NCI-H1092 treated with DMSO at 0.1 percent for 48 hours (cell line): ENCODE data around the gene PRSS3.
A peak's percentile ranks its signal among the peaks of the same experiment; 100 is the strongest.
"Not testable (repeated sequence)": the region's sequence is repeated elsewhere in the genome, so short reads cannot be mapped to it uniquely, and the experiment has no call there.

Experiments
- DNase-seq: peaks from one replicate; lab custom pipeline; 2025; lab: John Stamatoyannopoulos, UW

Gene PRSS3

DNA sequence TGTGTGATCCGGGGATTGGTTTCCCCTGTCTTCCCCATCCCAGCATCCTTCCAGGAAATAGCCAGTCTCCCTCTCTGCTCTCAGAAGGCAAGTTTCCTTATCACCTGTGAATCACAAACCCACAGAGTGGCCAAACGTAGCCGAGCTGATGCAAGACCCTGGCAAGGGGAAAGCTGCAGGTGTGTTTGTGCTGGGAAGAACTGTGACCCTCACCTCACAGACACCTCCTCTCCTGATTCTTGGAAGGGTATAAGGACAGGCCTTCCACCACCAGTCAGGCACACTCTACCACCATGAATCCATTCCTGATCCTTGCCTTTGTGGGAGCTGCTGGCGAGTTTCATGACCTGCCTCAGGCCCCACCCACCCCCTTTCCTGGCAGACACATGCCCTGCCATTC lies at the start of gene PRSS3:
Gene PRSS3, plus strand, starts transcription at position 281 of the 400 bp plus-strand sequence. Its CDS starts 13 bp downstream, at position 294.
- no peak for DNase-seq

DNA sequence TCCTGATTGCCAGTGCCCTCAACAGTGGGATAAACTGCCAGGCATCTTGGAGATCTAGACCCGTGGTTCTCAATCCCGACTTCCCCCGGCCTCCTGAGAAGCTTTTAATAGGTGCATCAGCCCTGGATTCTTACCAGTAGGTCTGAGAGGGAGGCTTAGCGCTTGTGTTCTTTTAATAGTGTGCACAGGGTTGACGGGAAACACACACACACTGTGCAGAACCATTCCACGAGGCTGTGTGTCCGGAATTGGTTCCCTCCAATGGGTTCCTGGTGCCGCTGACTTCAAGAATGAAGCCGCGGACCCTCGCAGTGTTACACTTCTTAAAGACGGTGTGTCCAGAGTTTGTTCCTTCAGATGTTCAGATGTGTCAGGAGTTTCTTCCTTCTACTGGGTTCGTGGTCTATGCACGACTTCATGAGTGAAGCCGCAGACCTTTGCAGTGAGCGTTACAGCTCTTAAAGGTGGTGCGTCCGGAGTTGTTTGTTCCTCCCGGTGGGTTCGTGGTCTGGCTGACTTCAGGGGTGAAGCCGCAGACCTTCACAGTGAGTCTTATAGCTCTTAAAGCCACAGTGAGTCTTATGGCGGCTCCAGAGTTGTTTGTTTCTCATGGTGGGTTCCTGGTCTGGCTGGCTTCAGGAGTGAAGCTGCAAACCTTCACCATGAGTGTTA lies 46.6 kb upstream of the PRSS3 start:
- DNase-seq = no peak

DNA sequence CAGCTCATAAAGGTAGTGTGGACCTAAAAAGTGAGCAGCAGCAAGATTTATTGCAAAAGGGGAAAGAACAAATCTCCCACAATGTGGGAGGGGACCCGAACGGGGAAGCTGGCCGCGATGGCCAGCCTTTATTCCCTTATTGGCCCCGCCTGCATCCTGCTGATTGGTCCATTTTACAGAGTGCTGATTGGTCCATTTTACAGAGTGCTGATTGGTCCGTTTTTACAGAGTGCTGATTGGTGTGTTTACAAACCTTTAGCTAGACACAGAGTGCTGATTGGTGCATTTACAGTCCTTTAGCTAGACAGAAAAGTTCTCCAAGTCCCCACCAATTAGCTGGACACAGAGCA lies 46.1 kb upstream of the PRSS3 start:
- DNase-seq = not testable (repeated sequence)

DNA sequence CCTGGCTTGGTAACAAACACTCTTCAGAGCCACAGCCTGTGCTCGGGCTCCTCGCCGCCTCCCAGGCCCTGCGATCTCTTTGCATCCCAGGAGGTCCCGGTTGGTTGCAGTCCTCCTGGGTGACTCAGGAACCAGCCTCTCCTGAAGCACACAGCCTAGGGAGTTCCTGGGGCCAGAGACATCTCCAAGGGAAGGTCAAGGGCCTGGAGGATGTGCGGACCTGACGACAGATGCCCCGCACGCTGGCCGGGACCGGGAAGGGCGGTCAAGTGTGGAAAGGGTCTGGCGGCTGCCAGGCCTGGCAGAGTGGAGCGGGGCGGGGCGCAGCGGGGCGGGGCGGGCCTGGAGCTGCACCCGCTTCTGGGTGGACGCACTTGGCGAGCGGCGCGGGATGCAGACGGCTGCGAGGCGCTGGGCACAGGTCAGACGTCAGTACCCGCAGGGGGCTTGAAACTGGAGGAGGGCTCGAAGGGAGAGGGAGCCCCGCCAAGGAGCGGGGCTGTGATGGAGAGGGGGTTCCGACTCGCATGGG lies 45.0 kb upstream of the PRSS3 start:
- DNase-seq = peak; percentile 20

DNA sequence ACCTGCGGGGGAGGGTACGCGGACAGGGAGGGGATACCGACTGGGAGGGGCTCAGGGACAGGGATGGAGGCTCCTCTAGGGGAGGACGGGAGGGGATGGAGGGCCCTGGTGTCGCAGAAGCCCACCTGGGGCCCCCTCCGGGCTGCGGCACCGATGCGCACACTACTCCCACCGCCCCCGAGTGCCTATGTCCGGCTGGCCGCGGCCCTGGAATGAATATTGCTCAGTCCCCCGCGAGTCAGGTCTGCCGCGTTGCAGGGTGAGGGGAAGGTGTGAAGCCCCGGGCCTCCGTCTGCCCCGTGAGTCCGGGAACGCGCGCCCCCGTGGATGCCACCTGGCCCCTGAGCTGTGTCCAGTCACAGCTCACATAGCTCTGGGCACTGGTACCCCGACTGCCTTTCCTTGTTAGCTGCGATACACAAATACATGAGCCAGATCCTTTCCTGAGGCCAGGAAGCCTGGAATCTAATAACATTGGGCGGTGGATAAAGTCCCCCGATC lies 44.5 kb upstream of the PRSS3 start:
- DNase-seq = no peak

DNA sequence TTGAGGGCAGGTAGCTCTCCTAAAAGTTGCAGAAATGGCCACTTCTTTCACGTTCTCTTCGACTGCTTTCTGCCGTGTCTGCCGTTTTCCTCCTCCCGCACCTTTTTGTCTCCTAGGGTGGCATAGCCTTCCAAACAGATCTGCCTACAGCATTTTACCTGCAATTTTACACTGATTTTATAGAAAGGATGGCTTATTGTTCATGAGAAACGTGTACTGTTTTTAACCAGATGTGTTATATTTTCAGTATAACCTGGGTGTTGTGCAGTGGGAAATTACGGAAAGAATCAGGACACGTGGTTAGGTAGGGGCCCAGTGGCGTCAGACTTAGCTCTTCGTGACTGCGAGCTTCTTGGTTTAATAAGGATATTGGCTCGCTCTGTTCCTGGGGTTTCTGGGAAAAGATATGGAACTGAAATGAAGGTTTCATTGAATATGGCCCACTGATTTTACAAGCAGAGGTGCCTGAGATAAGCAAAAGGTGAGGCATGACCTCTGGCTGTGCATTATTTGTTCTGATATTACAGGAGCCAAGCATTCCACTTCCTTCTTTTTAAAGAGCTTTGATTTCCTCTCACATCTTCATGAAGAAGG lies 43.7 kb upstream of the PRSS3 start:
- DNase-seq = no peak

DNA sequence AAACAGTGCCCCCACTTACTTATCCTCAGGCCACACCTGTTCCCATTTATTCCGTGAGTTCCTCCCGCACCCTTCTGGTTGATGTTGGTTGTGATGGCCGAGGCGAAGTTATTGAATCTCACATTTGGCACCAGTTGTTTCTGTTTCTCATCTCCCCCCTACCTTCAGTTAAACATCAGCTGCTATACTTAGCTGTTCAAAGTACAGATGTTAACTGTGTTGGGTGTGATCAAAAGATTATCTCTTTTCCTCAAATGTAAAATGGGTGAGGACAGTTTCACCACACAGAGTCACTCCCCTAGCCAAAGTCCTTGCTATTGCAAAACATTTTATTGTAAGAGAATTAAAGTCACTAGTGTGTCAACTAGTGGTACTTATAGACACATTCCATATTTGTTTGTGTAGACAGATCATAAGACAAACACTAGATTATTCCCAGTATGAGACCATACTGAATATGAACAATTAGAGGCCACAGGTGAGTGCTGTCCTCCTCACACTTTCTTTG lies 43.2 kb upstream of the PRSS3 start:
- no peak for DNase-seq

DNA sequence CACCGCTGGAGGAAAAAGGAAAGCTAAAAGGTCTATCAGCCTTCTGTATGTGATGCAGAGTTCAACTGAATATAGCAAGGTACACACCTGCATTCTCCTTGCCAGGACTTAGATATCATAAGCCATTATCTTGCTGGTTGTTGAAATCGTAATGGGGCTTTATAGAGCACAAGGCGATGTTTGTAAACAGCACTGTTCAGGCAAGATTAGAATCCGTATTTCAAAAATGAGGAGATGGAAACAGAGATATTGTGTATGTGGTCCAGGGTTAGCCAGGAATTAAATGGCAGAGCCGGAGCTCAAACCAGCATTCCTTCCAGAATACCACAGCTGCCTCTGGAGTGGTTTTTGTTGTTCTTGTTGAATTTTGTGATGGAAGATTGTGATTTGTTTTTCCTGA lies 42.6 kb upstream of the PRSS3 start:
- not testable (repeated sequence) for DNase-seq

DNA sequence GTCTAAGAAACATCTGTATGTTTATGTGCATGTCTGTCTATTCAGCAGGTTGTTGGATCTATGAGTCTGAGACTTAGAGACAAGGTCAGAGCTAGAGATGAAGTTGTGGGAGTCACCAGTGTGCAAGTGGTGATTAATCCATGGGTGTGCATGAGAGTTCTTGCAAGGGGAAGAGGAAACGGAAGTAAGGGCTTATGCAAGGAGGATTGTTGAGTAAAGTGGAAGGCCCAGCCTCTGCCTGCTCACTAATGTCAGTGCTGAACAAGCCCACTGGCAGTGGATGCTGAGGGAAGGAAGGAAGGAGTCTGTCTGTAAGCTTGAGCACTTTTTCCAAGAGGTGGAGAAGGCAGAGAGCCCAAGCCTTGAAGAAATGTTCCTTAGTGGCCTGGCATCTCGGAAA lies 35.7 kb upstream of the PRSS3 start:
- DNase-seq = not testable (repeated sequence)

DNA sequence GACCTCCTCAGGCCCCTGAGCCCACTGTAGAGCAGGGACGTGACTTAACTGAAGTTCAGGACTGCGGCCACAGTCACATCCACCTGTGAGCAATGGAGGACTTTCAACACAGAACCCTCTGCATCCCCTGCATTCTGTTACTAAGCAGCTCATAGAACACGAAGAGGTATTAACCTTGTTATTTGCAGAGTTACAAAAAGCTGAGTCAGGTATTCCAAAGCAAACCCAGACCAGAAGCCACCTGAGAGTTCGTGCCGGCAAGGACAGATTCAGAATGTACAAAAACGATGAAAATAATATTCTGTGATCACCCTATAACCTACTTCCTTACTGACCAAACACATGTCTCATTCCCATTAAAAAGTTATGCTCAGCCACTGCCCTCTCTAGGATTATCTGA lies 33.0 kb upstream of the PRSS3 start:
- no peak for DNase-seq

DNA sequence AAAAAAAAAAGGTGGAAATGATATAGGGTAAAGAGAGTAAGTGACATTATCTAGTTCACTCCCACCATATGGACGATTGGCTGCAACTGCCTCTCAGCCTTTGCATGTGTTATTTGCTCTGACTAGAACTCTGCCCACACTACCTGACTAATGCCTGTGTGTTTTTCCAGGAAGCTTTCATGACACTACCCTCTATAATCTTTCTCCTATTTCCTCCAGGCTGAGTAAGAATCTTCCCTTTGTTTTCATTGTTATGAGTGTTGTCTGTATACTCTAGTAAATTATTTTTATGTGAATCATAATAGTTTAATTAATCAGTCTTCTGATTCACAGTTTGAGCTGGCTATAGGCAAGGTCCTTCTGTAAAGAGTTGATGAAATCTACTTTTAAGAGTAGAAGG lies 31.7 kb upstream of the PRSS3 start:
- not testable (repeated sequence) for DNase-seq

DNA sequence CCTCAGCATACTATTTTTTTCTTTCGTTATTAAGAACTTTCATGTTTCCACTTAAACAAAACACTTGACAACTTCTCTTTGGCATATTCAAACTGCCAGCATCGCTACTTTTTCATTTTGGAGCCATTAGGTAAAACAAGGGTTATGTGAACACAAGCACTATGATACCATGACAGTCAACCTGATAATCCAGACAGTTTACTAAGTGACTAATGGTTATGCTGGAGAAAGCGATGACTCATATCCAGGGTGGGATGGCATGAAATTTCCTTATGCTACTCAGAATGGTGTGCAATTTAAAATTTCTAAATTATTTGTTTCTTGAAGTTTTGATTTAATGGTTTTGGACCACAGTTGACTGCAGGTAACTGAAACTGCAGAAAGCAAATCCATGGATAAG lies 29.9 kb upstream of the PRSS3 start:
- no peak for DNase-seq

DNA sequence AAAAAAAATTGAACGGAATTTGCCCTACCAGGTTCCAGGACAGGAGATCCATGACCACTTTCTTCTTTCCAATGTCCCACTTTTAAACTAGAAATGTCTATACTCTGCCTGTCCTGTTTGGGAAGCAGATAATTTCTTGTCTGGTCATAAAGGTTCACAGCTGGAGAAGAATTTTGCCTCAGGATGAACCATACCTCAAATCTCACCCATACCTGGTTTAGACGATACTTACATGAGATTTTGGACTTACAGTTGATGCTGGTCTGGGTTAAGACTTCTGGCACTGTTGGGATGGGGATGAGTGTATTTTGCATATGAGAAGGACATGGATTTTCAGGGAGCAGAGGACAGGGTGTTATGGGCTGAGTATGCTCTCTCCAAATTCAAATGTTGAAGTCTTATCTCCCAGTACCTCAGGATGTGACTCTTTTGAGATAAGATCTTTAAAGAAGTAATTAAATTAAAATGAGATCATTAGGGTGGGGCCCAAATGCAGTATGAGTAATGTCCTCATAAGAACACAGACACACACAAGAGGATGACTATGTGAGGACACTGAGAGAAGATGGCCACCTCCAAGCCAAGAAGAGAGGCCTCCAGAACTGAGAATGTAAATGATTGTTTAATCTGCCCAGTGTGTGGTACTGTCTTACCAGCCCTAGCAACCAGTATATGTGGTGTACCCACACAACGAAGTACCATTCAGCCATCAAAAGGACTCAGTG lies 25.0 kb upstream of the PRSS3 start:
- not testable (repeated sequence) for DNase-seq

DNA sequence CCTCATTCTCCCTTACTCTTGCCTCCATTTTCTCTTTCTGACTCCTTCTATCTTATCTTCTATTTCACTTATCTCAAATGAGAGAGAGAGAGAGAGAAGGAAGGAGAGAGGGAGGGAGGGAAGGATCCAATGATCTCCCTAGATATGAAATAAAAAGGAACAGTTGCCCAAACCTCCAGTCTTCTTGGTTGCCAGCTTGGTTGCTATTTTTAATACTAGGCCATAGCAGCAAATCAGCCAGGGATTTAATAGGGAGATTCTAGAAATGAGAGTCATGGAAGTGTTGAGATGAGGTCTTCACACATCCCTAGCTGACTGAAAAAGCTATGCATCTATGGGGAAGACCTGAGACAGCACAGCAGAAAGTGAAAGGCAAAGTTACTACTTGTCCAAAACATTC lies 22.2 kb upstream of the PRSS3 start:
- not testable (repeated sequence) for DNase-seq

DNA sequence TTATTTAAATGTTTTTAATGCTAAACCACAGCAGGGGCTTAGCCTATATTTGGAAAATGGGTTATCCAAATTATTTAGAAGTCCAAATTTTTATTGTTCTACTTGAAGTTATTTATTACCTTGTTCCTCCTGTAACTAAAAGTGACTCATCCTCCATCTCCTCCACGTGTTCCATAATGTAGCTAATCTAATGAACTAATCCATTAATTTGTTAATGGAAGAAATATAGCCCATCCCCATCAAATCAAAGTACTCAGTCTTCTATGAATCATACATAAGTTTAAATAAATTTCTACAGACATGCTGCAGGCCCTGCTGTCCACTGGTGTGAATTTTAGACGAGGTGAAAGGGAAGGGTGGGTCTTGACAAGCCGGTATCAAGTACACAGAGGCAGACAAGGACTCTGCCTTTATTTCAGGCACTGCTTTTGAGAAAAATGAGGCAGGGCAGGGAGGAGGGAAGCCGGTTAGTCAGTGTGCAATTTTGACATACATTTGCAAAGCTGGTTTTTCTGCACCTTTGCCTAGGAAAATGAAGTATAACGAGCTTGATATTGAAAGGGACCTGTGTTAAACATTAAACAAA lies 21.2 kb upstream of the PRSS3 start:
- not testable (repeated sequence) for DNase-seq

DNA sequence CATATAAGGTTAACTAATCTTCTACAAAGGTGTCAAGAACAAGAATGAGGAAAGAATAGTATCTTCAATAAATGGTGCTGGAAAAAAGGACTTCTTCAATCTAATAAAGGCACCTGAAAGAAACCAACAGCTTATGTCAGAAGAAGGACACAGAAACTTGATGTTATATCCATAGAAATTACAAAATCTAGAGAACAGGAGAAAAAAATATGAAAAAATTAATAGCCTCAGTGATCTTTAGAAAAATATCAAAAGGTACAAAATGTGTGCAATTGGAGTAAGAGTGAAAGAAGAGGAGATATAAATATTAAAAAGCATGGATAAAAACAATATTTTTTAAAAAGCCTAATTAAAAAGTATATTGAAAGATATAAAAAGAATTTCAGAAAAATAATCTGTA lies 18.8 kb upstream of the PRSS3 start:
- DNase-seq = no peak

DNA sequence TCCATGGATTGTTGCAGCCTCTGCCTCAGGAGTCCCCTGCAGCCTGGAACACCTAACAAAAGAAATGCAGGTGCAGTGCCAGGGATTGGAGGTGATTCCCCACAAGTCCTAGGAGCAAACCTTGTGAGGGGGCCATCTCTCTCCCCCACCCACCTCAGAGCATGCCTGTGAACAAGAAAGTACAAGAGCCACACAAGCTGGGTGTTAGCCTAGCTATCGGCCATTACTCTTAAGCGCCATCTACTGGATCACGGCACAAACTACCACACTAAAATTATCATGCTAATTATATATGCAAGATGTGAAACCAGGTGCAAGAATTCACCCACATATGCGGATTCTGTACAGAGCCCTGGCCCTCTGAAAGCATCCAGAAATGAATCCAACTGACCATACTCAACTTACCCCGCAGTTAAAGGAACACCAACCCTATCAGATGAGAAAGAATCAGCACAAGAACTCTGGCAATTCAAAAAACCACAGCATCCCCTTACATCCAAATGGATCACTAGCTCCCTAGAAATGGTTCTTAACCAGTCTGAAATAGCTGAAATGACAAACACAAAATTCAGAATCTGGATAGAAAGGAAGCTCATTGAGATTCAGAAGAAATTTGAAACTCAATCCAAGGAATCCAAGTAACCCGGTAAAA lies 16.5 kb upstream of the PRSS3 start:
- peak; percentile 76 for DNase-seq

DNA sequence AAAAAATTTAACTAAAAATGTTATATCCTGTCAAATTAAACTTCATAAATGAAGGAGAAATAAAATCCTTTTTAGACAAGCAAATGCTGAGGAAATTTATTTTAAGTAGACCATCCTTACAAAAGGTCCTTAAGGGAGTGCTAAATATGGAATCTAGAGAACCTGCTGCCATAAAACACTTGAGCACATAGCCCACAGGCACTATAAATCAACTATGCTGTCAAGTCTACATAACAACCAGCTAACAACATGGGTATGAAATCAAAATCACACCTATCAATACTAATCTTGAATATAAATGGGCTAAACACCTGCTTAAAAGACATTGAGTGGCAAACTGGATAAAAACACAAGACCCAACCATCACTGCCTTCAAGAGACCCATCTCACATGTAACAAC lies 15.1 kb upstream of the PRSS3 start:
- DNase-seq = no peak

DNA sequence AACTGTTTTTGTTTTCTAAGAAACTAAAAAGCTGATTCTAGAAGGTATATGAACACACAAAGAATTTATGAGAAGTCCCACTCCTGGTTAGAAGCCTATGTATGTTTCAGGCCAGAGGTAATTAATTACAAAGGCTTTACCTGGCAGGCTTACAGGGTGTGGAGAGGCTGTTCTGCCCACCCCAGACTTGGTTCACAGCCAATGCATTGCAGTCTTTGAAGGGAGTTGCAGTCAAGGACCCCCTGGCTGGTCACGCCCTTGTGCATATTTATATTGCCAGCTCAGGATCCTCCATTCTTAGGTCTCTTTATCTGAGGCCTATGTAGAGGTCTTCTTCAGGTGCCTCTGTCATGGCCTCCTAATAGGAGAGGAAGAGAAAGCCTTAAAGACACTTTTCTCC lies 13.6 kb upstream of the PRSS3 start:
- DNase-seq = no peak

DNA sequence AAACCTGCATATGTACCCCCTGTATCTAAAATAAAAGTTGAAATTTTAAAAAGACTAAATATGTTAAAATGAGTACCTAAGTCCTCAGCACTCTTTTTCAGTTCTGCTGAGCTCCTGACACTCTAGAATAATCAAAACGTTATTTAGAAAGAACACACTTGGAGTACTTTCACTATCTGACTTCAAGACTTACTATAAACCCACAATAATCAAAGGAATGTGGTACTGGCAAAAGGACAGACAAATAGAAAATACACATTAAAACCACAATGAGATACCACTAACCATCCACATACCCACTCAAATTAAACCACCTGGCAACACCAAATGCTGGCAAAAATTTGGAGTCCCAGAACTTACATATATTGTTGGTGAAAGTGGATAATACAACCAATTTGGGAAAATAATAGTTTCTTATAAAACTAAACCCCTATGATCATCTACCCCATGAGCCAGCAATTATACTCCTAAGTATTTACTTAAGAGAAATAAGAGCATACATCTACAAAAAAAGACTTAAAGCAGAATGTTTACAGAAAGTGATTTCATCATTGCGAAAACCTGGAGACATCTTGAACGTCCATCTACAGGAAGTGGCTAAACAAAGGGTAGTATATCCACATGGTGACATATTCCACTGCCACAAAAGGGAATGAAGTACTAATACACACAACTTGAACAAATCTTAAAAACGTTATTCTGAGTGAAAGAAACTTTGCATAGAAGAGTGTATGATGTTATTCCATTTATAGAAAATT lies 12.8 kb upstream of the PRSS3 start:
- no peak for DNase-seq

DNA sequence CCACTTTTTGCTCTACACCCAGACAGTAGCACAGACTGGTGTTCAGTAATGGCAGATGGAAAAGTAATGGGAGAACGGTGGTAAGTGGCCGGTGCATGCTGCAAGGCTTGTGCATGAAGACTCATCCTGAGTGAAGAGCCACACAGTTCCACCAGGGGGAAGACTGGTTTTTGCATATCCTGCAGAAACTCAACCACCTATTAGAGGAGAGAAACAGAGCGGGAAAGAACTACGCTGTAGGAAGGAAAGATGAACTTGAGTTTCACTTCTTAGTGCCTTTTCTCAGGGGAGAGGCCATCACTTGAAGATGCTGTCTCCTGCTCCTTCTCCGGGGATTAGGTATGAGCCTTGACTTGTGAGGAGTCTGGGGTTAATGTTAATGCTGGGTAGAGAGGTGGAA lies 9.4 kb upstream of the PRSS3 start:
- DNase-seq = peak; percentile 17
